HL-60 (cell line): ENCODE results near the gene SLC25A41.

Source experiments
- DNase-seq, 2 experiments: peaks; one replicate each; pipeline ENCODE4 v3.0.0-alpha.2; 2010 to 2020; ENCODE audit warnings: low read depth in 1 of 2, low spot score in 1 of 2
- H3K27ac ChIP-seq: fragments of 250-450 bp; sonication (Bioruptor Pico); replicated peaks from 2 replicates; pipeline ENCODE4 v1.5.1; 2020; ENCODE audit warnings: mild to moderate bottlenecking, moderate library complexity
- H3K27me3 ChIP-seq: fragments of 250-450 bp; sonication (Bioruptor Pico); 2 replicates; pipeline ENCODE4 v1.5.1; 2021; ENCODE audit warnings: mild to moderate bottlenecking, moderate library complexity; ENCODE audit not compliant: insufficient read depth, poor library complexity, severe bottlenecking
- H3K4me3 ChIP-seq: replicated peaks from 2 replicates; pipeline ENCODE4 v1.5.1; 2011; ENCODE audit warnings: mild to moderate bottlenecking, control low read depth, low read length; ENCODE audit not compliant: insufficient read depth
- CTCF ChIP-seq: IDR thresholded peaks from one replicate; pipeline ENCODE4 v1.5.1; 2011; ENCODE audit warnings: low read length, control low read depth, inconsistent platforms; ENCODE audit not compliant: insufficient read depth
- GABPA ChIP-seq: IDR thresholded peaks from 2 replicates; pipeline ENCODE4 v1.6.1; 2012; ENCODE audit warnings: low read depth
- POLR2AphosphoS5 ChIP-seq: IDR thresholded peaks from 2 replicates; pipeline ENCODE4 v1.6.1; 2012; ENCODE audit warnings: low read depth
- SPI1 ChIP-seq: IDR thresholded peaks from 2 replicates; pipeline ENCODE4 v1.6.1; 2012; ENCODE audit warnings: low read depth, mild to moderate bottlenecking, borderline replicate concordance
- TF ChIP-seq, protein P1 (sequence below): IDR thresholded peaks from 2 replicates; pipeline ENCODE4 v1.6.1; 2012; ENCODE audit warnings: low read depth; ENCODE audit not compliant: insufficient replicate concordance

SLC25A41 gene

DNA sequence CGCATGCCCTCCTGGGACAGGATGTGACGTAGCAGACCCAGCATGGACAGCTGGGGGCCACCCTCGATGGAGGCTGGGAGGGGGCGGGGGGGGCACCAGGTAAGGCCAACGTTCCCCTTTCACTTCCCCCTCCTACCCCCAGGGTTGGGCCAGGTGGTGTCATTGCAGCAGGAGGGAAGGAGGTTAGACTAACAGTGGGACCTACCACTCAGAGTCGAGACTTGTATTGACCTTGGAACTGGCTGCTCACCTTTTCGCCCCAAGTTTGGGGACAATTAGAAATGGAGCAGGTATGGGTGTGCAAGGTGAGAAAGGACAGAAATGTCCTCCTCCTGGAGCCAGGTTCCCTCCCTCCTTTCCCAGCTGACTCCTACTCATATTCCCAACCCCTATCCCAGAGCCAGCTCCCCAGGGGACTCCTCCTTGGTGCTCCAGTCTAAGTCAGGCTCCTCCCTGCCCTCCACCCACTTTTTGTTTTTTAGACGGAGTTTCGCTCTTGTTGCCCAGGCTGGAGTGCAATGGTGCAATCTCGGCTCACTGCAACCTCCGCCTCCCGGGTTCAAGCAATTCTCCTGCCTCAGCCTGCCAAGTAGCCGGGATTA is 8.6 kb upstream of the SLC25A41 start:
- no peak for DNase-seq
- no peak for TF ChIP-seq POLR2AphosphoS5
- Histone ChIP-seq H3K4me3 (no peak overlapping the region), H3K27ac (no peak overlapping the region), H3K27me3 (no peaks in the 10 kb centered on the region)

GRCh38 chr19:6440905-6441304 is 7.3 kb upstream of the SLC25A41 start:
- no peak for DNase-seq
- H3K4me3 ChIP-seq: no peak overlapping the region
- no peaks in the 10 kb centered on the region for H3K27me3 ChIP-seq
- TF ChIP-seq POLR2AphosphoS5 (no peak), GABPA (no peak), CTCF (no peak), SPI1 (no peak)
- TF ChIP-seq, protein P1, sequence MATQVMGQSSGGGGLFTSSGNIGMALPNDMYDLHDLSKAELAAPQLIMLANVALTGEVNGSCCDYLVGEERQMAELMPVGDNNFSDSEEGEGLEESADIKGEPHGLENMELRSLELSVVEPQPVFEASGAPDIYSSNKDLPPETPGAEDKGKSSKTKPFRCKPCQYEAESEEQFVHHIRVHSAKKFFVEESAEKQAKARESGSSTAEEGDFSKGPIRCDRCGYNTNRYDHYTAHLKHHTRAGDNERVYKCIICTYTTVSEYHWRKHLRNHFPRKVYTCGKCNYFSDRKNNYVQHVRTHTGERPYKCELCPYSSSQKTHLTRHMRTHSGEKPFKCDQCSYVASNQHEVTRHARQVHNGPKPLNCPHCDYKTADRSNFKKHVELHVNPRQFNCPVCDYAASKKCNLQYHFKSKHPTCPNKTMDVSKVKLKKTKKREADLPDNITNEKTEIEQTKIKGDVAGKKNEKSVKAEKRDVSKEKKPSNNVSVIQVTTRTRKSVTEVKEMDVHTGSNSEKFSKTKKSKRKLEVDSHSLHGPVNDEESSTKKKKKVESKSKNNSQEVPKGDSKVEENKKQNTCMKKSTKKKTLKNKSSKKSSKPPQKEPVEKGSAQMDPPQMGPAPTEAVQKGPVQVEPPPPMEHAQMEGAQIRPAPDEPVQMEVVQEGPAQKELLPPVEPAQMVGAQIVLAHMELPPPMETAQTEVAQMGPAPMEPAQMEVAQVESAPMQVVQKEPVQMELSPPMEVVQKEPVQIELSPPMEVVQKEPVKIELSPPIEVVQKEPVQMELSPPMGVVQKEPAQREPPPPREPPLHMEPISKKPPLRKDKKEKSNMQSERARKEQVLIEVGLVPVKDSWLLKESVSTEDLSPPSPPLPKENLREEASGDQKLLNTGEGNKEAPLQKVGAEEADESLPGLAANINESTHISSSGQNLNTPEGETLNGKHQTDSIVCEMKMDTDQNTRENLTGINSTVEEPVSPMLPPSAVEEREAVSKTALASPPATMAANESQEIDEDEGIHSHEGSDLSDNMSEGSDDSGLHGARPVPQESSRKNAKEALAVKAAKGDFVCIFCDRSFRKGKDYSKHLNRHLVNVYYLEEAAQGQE: no peak
- H3K27ac ChIP-seq: no peak overlapping the region

DNA sequence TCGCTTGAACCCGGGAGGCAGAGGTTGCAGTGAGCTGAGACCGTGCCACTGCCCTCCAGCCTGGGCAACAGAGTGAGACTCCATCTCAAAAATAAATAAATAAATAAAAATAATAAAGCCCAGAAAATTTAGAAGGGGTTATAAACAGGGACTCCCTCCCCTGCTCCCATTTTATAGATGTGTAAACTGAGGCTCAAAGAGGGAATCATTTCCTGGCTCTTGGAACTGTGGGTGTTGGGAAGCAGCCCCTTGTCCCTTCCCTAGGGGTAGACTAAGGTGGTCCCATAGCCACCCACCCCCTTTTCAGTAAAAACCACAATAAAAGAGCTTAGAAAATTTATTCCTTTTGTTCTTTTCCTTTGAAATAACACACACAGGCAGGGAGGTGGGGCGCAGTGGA is 6.2 kb upstream of the SLC25A41 start:
- H3K27me3 ChIP-seq: no peaks in the 10 kb centered on the region
- DNase-seq: no peak
- TF ChIP-seq GABPA: no peak
- TF ChIP-seq CTCF: no peak
- TF ChIP-seq POLR2AphosphoS5: no peak
- TF ChIP-seq, protein P1: no peak
- no peak for TF ChIP-seq SPI1
- H3K27ac ChIP-seq: no peak overlapping the region
- H3K4me3 ChIP-seq: no peak overlapping the region

DNA sequence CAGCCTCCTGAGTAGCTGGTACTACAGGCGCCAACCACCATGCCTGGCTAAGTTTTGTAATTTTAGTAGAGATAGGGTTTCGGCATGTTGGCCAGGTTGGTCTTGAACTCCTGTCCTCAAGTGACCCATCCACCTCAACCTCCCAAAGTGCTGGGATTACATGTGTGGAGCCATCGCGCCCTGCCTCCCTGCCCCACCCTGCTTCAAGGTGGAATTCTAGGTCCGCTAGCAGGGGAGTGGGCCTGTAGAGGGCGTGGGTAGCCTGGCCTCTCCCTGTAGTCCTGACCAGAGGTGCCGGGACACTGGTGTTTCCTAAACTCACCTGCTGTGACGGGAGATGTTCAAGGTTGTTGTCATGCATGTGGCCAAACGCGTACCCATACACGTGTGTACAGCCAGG is 398 bp downstream of the SLC25A41 start:
- no peak for DNase-seq
- Histone ChIP-seq H3K27ac (no peak overlapping the region), H3K27me3 (no peaks in the 10 kb centered on the region), H3K4me3 (no peak overlapping the region)
- TF ChIP-seq SPI1 (no peak), GABPA (no peak), CTCF (no peak), POLR2AphosphoS5 (no peak)
- TF ChIP-seq, protein P1: no peak
